ENCODE measurements around the gene GRB7. TPM values are rescaled to one million over a fixed set of nuclear protein-coding genes. Genes with fewer than 3 reads are reported as not detected.

GRB7 gene
- total RNA-seq, 4 donors from 2014 or later: 49.4 to 114 (median 72.4) TPM

GRCh38 chr17:39755554-39756379, 18.0 kb downstream of the GRB7 start:
- 62% methylated on average over 18 of the region's 18 CpGs for WGBS
- no peak for TF ChIP-seq POLR2A (IDR thresholded peaks at IDR 0.05)
- no peak for TF ChIP-seq POLR2AphosphoS5 (IDR thresholded peaks at IDR 0.05)
- TF ChIP-seq EP300 (IDR thresholded peaks at IDR 0.05): no peak
- TF ChIP-seq, protein P1, sequence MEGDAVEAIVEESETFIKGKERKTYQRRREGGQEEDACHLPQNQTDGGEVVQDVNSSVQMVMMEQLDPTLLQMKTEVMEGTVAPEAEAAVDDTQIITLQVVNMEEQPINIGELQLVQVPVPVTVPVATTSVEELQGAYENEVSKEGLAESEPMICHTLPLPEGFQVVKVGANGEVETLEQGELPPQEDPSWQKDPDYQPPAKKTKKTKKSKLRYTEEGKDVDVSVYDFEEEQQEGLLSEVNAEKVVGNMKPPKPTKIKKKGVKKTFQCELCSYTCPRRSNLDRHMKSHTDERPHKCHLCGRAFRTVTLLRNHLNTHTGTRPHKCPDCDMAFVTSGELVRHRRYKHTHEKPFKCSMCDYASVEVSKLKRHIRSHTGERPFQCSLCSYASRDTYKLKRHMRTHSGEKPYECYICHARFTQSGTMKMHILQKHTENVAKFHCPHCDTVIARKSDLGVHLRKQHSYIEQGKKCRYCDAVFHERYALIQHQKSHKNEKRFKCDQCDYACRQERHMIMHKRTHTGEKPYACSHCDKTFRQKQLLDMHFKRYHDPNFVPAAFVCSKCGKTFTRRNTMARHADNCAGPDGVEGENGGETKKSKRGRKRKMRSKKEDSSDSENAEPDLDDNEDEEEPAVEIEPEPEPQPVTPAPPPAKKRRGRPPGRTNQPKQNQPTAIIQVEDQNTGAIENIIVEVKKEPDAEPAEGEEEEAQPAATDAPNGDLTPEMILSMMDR (IDR thresholded peaks at IDR 0.05): no peak

DNA sequence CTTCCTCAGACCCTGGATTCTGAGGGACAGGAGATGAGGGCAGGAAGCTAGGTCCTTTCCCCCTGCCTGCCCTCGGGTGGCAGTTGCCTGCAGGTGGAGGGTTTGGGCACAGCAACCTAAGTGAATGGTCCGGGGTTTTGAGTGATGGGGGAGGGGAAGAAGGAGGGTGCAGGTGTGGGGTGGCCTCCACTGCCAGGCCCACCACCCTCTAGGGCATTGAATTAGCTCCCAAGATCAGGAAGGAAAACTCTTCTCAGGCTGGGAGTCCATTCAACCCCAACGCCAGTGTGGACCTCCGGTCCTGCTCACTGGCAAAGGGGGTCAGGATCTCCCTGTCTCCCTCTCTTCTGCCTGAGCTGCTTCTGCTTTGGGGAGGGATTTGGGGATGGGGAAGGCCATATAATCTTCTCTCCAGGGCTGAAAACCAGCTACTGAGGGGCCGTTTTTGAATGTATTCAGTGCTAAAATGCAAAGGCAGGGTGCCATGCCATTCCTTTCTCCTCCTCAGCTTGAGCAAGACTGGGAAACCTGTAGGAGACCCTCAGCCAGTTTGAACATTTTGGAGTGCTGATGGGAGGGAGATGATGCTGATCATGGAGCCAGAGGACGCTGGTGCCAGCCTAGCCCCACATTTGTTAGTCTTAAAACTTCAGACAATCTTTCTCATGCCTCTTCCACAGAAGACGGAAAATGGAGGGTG, 18.8 kb downstream of the GRB7 start:
- no peak for TF ChIP-seq POLR2AphosphoS5 (IDR thresholded peaks at IDR 0.05)
- TF ChIP-seq, protein P1 (IDR thresholded peaks at IDR 0.05): no peak
- no peak for TF ChIP-seq EP300 (IDR thresholded peaks at IDR 0.05)
- no peak for TF ChIP-seq POLR2A (IDR thresholded peaks at IDR 0.05)
- H3K27ac ChIP-seq: no peak overlapping the region
- H3K36me3 ChIP-seq: no peaks in the 10 kb centered on the region
- no peak for DNase-seq (ENCODE audit: low spot score in 2 of 2)
- H3K27me3 ChIP-seq: peaks cover 6% of the 10 kb centered on the region
- no peaks in the 10 kb centered on the region for H3K9me3 ChIP-seq
- H3K4me1 ChIP-seq: peaks cover 24% of the 10 kb centered on the region
- H3K4me3 ChIP-seq: no peak overlapping the region
- 64% methylated on average over 7 of the region's 7 CpGs for WGBS

More at GRCh38 chr17:39755554-39756379, 18.0 kb downstream of the GRB7 start:
- no peak for DNase-seq (ENCODE audit: low spot score in 2 of 2)
- H3K9me3 ChIP-seq: no peaks in the 10 kb centered on the region
- no peak overlapping the region for H3K27ac ChIP-seq
- H3K4me1 ChIP-seq: peaks cover 24% of the 10 kb centered on the region
- H3K4me3 ChIP-seq: no peak overlapping the region
- H3K27me3 ChIP-seq: peaks cover 6% of the 10 kb centered on the region
- H3K36me3 ChIP-seq: no peaks in the 10 kb centered on the region

GRCh38 chr17:39757176-39757662, 19.5 kb downstream of the GRB7 start:
- H3K27me3 ChIP-seq: peaks cover 6% of the 10 kb centered on the region
- no peaks in the 10 kb centered on the region for H3K9me3 ChIP-seq
- H3K27ac ChIP-seq: no peak overlapping the region
- WGBS: 90% methylated on average over 4 of the region's 4 CpGs
- H3K36me3 ChIP-seq: no peaks in the 10 kb centered on the region
- no peak for TF ChIP-seq POLR2A (IDR thresholded peaks at IDR 0.05)
- TF ChIP-seq, protein P1 (IDR thresholded peaks at IDR 0.05): no peak
- TF ChIP-seq EP300 (IDR thresholded peaks at IDR 0.05): no peak
- no peak for TF ChIP-seq POLR2AphosphoS5 (IDR thresholded peaks at IDR 0.05)
- H3K4me3 ChIP-seq: no peak overlapping the region
- H3K4me1 ChIP-seq: peaks cover 24% of the 10 kb centered on the region
- no peak for DNase-seq (ENCODE audit: low spot score in 2 of 2)

DNA sequence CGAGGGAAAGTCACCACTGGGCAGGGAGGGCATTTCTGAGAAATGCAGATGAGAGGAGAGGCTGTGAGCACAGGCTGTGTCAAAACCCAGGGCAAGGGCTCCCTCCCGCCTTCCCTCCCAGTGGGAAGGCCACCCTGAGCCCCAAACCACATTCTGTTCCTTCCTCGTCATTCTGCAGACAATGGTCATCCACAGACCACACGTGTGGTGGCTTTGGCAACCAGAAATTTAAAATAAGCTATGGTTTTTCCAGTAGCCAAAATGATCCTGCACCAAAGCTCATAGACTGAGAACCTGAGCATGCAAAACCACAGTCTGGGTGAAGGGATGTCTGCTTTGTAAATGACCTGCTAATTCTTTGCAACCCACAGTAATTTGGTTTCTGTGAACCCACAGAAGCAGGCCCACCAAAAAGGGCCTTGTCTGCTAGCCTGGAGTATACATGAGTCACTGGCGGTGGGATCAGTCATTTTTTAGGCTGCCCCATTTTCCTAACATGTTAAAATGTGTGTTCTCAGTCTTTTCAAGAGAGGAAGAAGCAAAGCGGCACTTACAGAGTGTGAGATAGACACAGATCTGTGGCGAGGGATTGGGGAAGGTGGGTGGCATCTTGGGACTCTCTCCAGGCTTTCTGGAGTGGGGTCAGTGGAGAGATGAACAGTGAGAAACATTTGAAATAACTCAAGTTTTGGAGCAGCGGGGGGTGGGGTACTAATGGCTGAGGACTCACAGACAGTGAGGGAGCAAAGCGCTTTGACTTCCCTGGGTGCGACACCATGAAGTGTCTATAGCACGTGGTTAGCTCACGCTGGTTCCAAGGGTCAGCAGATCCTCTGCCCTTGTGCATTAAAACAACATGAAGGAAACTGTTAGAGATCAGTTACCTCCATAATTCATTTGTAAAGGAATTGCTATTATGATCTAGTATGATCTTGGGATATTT, 20.5 kb downstream of the GRB7 start:
- Histone ChIP-seq H3K27me3 (peaks cover 6% of the 10 kb centered on the region), H3K9me3 (no peaks in the 10 kb centered on the region), H3K4me1 (peaks cover 19% of the 10 kb centered on the region), H3K4me3 (no peak overlapping the region), H3K27ac (no peak overlapping the region), H3K36me3 (no peaks in the 10 kb centered on the region)
- no peak for TF ChIP-seq EP300 (IDR thresholded peaks at IDR 0.05)
- no peak for TF ChIP-seq POLR2AphosphoS5 (IDR thresholded peaks at IDR 0.05)
- no peak for TF ChIP-seq POLR2A (IDR thresholded peaks at IDR 0.05)
- TF ChIP-seq, protein P1 (IDR thresholded peaks at IDR 0.05): no peak
- WGBS: 74% methylated on average over 12 of the region's 12 CpGs
- DNase-seq (ENCODE audit: low spot score in 2 of 2): no peak
